ENCODE results near the gene PAK5.

Gene PAK5

DNA sequence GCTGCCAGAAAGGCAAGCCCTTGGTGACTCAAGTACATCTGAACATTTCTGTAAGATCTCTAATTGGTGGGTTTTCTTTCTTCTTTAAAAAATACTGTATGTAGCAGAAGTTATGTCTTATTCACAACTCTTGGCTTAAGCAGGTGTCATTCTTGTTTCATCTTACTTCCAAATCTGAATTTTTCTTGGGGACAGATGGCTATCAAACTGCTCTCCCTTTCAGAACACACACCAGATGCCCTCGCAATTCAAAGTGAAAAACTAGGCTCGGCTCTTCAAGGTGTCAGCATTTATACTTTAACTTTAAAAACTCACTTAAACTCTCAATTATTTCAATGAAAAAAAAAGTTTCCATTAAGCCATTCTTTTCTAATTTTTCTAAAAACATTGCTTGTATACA is 49.7 kb downstream of the PAK5 start:
- DNase-seq (ENCODE audit: low read depth): no peak

DNA sequence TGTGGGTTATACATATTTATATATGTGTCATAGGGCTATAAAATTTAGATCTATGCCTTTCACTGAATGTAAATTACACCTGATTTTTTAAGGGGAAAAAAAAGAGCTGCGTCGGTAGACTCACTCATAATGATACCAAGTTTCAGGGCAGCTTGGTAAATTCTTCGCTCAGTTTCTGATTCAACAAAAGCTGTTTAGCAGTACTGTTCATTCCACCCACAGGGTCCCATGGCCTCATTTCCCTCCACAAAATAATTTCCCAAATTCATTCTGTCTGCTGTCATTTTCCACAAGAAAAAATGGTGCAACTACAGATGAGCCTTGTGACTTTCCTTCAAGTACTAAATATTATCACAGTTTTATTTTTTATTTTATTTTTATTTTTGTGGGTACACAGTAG is 63.7 kb downstream of the PAK5 start:
- no peak for DNase-seq (ENCODE audit: low read depth)

DNA sequence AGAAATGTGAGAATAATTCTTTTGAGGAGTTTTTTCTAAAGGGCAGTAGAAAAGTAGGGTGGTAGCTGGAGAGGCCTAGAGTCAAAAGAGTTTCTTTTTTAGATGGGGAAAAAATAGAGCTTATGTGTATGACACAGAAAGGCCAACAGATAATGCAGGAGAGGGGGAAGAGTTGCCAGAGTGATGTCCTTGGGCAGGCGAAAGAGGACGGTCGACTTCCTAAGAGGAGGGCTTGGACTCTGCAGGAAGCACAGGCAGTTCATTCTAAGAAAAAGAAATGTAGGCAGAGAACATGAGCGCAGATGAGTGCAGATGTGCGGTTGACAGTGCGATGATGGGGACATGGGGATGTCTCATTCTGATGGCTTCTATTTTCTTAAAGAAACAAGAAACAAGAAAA is 68.9 kb downstream of the PAK5 start:
- no peak for DNase-seq (ENCODE audit: low read depth)

DNA sequence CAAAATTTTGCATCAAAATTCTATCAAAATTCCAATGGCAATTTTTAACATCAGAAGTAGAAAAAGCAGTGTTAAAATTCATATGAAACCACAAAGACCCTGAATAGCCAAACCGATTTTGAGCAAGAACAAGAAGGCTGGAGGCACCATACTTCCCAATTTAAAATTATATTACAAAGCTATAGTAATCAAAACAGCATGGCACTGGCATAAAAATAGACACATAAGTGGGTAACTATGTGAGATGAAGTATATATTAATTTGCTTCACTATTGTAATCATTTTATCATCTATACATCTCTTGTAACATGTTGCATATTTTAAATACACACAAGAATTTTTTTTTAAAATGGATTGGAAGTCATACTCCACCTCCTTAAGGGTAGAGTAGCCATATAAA is 77.4 kb downstream of the PAK5 start:
- DNase-seq (ENCODE audit: low read depth): no peak

DNA sequence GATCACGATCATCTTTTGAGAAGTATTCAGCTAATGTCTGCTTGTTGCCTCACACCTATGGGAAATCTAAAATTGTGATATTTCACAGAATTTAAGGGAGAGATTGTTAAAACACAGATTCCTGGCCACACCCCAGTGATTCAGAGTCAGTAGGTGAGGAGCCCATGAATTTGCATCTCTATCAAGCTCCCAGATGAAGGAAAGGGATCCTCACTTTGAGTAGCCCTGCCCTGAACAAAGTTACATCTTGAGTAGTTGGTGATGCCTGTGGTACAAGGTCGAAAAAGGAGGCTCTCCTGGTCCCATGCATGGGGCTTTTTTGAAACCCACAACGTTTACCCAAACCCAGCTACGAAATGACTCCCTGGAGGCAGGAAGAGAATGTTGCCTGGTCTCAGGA is 79.5 kb downstream of the PAK5 start:
- DNase-seq (ENCODE audit: low read depth): no peak

DNA sequence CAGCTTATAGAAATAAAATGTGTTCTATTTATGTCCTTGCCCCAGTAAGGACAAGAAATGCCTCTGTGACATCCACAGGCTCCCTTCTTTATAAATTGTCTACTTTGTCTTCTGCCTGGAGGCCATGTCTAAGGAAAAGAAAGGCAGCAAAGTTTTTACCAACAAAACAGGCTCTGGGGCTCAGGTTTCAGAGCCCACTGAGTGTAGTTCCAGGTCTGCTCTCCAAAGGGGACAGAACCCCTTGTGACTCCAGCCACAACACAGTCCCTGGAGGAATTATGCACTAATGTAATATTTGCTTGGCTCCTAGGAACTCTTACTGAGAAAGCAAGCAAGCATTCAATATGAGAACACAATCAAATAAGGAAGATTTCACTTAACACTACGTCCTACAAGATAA is 80.1 kb downstream of the PAK5 start:
- DNase-seq (ENCODE audit: low read depth): no peak

DNA sequence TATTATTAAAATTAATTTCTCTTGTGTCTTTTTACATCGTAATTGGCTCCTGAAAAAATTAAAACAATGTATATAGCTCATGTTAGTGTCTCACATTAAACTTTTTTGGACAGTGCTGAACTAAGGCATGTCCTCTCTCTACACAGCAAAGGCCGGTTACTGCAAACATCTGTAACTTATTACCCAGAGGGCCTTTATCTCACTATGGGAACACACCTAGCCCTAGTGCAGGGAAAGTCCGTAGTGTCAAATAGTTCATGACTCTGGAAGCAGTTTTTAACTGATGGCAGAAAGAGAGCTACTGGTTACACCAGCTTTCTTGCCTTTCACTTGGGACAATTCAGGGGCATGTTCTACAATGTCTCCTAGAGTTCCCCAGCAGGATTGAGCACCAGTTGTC is 82.2 kb downstream of the PAK5 start:
- no peak for DNase-seq (ENCODE audit: low read depth)

DNA sequence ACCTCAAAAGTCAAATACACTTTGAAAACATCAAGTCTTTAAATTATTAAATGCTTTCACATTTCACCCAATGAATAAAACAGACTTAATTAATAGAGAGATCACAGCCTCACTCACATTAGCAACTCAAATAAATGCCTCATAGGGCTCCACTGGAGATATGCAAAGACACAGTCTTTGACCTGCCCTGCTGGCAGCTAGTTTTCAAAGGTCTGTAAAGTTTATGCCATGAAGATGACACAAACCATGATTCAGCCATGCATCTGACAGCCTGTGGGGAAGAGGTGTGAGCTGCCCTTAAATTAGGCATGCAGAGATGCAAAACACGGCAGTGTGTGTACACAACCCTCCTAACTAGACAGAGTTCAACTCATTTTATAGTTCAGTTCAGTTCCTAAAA is 83.6 kb downstream of the PAK5 start:
- DNase-seq (ENCODE audit: low read depth): no peak

DNA sequence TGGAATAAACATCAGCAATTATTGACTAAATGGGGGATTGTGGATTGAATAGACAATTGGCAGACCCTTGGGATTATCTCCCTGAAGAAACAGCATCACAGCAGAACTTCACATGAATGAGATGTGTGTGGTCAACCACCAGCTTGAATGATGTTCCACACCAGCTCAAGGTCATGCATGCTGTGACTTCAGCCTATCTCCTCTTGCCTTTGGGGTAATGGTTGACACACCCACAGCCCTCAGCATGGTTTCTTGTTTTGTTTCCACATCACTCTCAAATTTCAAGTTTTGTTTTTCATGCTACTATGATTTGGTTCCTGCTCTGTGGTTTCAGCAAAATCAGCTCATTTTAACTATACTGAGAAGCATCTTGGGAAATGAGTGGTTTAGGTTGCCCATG is 94.3 kb downstream of the PAK5 start:
- DNase-seq (ENCODE audit: low read depth): no peak

DNA sequence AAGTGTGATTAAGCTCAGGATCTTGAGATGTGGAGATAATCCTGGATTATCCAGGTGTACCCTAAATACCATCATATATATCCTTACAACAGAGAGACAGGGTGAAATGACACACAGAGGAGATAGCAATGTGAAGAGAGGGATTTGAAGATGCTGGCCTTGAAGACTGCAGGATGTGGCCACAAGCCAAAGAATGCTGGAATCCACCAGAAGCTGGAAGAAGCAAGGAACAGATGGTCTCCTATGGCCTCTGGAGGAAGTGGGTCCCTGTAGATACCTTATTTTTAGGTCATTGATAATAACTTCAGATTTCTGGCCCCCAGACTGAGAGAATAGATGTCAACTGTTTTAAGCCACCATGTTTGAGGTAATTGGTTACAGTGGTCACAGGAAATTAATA is 95.0 kb downstream of the PAK5 start:
- no peak for DNase-seq (ENCODE audit: low read depth)

DNA sequence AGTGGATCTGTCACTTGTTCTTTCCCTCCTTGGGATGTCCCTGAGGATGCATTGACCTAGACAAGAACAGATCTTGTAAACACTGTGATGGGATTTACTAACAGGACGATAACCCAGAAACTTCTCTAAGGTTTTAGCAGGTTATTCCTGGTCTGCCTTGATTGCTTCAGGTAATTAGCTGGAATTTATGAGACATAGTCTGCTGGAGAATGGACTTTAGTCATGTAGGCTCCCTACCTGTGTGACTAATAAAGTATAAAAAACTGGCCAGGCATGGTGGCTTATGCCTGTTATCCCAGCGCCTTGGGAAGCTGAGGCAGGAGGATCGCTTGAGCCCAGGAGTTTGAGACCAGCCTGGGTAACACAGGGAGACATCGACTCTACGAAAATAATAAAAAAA is 96.1 kb downstream of the PAK5 start:
- no peak for DNase-seq (ENCODE audit: low read depth)

DNA sequence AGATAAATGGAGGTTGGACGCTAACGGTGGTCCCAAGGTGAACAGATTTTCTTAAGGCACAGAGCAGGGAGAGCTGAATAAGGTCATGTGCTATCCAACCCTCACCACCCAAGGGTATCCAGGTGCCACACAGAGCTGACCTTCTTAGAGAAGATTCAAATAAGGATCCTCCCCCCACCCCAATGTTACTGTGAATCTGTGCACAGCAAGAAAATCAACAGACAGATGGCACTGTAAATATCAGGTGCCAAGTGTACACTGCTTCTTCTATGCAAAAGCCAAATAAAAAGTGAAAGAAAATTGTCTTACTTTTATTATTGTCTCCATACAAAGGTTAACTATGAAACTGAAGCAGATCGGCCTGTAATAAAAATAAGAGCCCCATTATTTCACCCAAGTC is 96.9 kb downstream of the PAK5 start:
- DNase-seq (ENCODE audit: low read depth): no peak

DNA sequence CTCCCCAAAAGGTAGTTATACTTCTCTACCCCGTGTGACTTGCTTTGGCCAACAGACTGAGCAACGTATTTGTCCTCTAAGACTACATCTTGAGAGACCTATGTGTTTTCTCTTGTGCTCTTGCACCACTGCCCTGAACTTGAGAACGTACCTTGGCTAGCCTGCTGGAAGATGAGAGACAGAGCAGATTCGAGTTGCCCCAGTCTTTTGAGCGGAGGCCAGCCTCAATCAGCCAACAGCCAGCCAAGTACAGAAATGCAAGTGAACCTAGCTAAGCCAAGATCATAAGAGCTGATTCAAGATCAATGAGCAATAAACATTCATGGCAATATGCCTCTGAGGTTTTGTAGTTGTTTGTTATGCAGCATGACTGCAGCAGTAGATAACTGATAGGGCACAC is 98.4 kb downstream of the PAK5 start:
- no peak for DNase-seq (ENCODE audit: low read depth)

DNA sequence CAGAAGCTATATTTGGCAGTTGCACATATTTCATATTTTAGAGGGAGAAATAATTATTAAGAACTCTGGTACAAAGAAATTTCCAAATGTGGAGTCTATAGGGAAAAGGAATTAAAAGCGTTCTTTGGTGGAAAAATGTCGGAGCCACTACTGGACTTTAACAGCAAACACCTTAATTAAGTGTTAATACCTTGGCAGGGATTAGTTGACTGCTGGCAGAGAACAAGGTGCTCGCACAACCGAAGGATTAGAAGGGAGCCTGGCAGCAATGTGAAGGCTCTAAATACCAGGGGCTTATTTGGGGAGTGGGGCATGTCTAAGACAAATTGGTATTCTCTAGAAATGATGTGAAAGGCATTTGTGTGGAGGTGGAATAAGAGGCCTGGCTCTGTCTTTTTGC is 98.9 kb downstream of the PAK5 start:
- DNase-seq (ENCODE audit: low read depth): no peak

DNA sequence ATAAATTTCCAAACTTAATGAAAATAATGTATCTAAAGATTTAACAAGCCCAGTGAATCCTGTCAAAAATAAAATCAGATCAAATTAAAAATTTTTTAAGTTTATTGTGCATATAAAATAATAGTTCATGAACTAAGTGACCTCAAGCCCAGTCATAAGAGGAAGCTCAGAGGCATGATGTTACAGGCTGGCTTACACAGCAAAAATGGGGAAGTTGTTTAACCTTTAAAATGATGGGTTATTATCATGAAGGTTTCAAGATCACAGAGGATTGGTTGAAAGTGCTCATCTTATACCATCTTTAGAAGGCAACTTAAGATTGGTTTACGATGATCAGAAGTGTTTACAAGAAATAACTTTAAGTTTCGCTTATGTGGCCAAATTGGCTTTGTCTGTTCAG is 102.5 kb downstream of the PAK5 start:
- no peak for DNase-seq (ENCODE audit: low read depth)

DNA sequence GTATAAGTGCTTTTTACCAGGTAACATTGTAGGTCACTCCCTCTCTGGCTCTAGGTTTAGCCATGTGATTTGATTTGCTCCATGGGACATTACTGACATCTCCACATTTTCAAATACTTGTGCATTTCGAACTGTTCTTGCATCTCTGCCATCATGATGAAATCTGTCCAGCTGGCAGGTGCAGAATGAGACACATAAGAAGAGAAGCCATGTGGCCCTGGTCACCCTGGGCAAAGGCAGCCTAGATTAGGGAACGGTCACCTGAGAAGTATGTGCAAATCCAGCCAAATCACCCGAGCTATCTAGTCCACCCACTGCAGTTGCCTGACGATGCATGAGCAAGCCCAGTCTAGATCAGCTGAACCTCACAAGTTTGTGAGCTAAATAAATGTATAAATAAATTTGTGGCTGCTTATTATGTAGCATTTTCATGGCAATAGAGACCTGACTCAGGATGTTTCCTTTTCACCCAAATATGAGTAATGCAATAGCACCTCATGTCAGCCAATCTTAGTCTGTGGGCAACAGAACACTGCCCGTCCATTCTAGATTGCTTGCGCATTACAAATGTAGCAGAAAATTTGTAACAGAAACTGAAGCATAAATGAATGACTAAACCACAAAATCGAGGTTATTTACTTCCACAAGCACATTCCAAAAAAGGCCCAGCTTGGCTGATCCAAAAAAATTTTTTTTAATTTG is 115.2 kb downstream of the PAK5 start:
- no peak for DNase-seq (ENCODE audit: low read depth)

DNA sequence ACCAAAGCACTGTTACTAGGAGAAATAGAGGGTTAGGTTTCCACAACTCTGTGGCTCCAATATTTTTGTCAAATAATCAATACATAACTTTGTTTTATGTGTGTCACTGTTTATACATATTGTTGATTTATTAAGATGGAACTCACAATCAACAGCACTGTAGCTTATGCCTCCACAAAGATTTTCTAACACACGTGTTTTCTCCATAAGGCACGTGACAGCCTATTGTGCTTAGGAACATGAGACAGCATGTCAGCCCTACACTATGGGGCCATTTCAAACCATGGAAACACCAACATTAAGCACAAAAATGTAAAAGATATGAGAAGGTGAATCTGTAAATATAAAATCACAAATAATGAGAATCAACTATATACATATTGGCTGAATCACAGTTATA is 127.0 kb downstream of the PAK5 start:
- DNase-seq (ENCODE audit: low read depth): no peak

DNA sequence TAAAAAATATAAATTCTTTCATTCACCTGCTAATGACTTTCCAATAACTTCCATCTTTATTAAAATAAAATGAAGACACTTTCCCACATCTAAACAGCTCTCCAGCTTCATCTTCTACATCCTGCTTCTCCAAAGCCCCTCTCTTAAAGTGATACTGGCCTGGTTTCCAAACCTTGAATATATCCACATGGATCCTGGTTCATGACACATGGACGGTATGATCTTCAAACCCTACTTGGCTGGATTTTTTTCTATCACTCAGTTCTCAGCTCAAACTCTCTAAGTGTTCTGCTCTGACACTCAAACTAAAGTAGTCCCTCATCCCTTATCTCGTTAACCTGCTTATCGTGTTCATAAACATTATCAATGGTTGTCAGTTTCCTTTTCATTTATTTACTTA is 128.2 kb downstream of the PAK5 start:
- no peak for DNase-seq (ENCODE audit: low read depth)

DNA sequence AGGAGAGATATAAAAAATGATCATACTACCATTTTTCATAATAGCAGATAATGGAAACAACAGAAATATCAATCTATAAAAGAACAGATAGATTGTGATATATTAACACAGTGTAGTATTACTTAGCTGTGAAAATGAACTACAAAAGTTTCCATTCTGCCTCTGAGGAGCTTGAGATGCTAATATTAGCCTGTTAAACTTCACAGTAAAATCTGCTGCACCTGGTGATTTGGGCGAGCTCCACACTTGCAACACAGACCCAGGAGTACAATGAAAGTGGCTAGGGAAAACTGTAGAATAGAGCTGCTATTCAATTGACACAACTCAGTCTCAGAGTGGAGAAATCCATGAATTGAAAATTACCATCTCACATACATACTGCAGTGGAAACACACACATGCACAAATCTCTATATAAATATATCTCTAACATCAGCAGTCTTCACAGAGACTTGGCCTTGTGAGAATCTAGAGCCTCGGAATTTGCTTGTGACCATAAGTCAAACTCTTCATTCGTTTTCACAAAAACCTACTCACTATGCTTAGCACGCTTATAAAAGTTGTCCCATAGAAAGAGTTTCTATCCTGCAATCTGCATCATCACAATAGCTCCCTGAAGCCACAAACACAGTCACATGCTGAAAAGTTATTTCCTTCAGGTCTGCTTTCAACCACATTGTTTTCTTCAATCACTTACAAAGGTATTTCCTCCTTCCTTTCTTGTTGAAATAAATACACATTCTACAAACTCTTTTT is 133.0 kb downstream of the PAK5 start:
- no peak for DNase-seq (ENCODE audit: low read depth)

DNA sequence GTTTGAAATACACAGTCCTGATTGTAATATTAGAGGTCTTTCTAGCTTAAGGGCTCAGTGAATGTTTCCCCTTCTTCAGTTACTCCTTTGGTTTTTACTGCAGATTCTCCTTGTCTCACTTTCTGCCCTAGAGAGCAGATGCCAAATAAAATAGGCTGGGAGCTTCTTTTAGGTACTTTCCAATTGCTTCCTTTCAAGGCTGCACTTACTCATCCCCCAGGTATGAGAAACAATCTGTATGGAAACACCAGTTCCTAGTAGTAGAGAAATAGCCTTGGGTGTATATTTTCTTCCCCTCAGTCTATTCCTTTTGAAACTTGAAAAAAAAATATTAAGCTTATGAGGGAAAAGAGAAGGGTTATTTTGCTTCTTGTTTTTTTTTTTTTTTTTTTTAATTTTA is 139.7 kb downstream of the PAK5 start:
- DNase-seq (ENCODE audit: low read depth): no peak

DNA sequence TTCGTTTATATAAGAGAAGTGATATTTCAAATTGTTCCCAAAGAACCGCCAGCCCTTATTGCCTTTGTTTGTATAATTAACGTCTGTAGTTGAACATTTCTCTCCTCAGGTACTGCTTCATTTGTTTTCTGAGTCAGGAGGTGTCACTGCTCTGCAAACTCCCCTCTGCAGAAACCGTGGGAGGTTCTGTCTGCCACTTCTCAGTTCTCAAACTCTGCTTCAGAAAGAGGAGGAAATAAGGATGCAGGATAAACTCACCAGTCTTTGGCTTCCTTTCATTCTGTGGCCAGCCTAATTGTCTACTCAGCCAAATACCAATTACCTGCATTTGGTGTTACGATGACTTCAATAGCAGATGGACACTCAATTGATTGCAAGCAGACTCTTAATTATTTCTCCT is 149.8 kb downstream of the PAK5 start:
- DNase-seq (ENCODE audit: low read depth): no peak

DNA sequence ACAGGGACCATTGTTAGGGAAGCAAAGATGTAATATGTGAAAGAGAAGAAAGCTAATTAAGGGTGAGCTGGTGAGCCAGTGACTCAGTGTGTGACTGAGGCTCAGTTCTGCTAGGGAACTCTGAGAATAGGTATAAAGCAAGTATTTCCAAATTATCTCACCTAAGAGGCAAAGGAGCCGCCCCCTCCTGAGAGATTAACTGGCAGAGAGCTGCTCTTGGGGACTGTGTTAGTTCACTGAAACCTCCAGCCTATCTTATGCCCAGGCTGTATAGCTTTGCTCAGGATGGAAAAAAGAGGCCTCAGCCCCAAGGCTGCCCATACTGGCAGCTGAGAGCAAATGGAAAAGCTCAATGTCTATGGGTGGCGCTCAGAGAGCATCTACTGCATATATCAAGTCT is 152.0 kb downstream of the PAK5 start:
- DNase-seq (ENCODE audit: low read depth): no peak

DNA sequence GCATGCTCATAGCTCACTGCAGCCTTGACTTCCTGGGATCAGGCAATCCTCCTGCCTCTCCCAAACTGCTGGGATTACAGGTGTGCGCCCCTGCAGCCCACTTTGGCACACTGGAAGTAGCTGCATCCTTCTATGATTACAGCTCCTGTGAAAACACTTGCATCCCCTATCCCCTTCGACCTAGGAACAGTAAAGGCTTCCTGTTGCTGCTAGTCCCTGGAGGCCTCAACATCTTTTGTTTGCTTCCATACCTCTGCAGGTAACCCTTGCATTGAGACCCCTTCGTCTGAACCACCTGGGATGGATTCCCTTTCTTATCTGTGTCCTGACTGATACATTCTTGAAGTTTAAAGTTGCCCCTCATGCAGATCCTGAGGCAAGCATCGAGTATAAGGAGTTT is 152.4 kb downstream of the PAK5 start:
- no peak for DNase-seq (ENCODE audit: low read depth)

DNA sequence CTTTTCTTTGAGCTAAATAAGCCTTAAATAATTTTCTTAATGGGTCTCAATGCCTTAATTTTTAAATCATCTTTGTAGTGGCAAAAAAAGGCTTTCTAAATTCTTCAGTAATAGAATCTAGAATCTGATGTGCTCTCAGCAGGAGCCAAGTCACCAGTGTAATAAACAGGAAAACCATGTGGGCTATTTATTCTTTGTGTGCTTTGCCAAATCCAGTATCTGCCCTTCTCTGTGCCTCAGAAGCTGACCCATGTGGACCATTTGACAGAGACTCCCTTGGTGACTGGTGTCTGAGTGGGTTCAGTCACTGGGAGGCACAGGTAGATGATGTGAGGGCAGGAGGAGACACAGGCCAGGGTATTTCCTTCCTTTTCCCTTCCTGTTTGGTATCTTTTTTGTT is 152.9 kb downstream of the PAK5 start:
- DNase-seq (ENCODE audit: low read depth): no peak

Measured in stimulated activated CD8-positive, alpha-beta memory T cell treated with anti-CD3 and anti-CD28 coated beads, Interleukin-12 subunit alpha, Interleukin-12 subunit beta, amount 100 ng/mL, for 4 hours (primary cell).